Measurements from ENCODE around the gene ITPR1. TPM values are rescaled to one million over a fixed set of nuclear protein-coding genes. Genes with fewer than 3 reads are reported as not detected.

Gene ITPR1
- total RNA-seq, 1 donor from 2014 or later, result 91.7 TPM

DNA sequence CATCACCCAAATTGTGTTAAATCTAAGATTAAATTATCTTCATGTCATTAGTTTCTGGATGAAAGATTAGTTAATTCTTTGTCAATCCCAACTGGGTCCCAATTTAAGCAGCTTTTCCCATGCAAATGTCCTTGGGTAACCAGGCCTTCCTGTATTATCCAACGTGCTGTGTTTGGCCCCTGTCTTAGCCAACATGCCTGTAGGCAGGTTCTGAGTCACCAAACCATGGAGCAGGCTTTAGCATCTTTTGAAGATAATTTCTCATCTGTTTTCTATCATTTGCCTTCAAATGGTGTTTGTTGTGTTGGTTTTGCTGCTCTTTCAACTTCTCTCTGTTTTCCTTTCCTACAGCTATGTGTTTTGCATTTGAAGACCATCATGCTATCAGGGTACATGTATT is 216.2 kb downstream of the ITPR1 start:
- ATAC-seq (no peak), DNase-seq (no peak)
- peaks cover 60% of the 10 kb centered on the region for H3K36me3 ChIP-seq
- intact Hi-C loops (cut with DNase I), result no loop called here
- H3K27me3 ChIP-seq, result no peaks in the 10 kb centered on the region
- TF ChIP-seq CTCF (IDR thresholded peaks at IDR 0.05), result no peak
- H3K4me3 ChIP-seq, result no peak overlapping the region
- no peaks in the 10 kb centered on the region for H3K9me3 ChIP-seq
- H3K4me1 ChIP-seq, result peaks cover 15% of the 10 kb centered on the region
- H3K27ac ChIP-seq, result no peak overlapping the region

DNA sequence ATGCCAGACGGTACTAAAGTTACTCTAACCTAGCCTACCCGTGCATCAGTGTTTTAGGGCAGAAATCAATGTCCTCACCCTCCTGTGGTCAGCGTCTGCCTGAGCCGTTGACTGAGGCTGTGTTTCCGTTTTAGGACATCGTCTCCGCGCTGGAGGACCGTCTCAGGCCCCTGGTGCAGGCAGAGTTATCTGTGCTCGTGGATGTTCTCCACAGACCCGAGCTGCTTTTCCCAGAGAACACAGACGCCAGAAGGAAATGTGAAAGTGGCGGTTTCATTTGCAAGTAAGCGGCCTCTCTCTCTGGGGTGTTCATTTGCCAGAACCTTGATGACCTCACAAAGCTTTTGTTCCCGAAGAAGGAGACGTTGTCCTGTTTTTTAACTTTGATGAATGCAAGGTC is 217.0 kb downstream of the ITPR1 start:
- Histone ChIP-seq H3K4me3 (no peak overlapping the region), H3K9me3 (no peaks in the 10 kb centered on the region), H3K27ac (no peak overlapping the region), H3K4me1 (peaks cover 15% of the 10 kb centered on the region), H3K27me3 (no peaks in the 10 kb centered on the region), H3K36me3 (peaks cover 64% of the 10 kb centered on the region)
- ATAC-seq (no peak), DNase-seq (no peak)
- no peak for TF ChIP-seq CTCF (IDR thresholded peaks at IDR 0.05)
- intact Hi-C loops (cut with DNase I), result loop anchor here (10.0 kb wide), 2 partner anchors 275 to 315 kb away; no protein-coding TSS in a partner anchor

DNA sequence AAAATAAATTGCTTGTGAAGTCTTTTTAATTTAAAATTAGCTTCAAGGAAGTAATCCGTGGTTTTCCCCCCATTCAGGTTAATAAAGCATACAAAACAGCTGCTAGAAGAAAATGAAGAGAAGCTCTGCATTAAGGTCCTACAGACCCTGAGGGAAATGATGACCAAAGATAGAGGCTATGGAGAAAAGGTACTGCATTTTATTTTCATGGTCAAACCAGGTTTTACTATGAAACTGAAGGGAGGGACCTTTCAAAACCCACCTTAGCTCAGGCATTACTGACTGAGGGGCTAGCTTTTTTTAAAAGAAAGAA is 218.5 kb downstream of the ITPR1 start:
- Histone ChIP-seq H3K27me3 (no peaks in the 10 kb centered on the region), H3K4me1 (peaks cover 15% of the 10 kb centered on the region), H3K27ac (peak overlapping the region; percentile 77), H3K9me3 (no peaks in the 10 kb centered on the region), H3K4me3 (peak overlapping the region; percentile 12), H3K36me3 (peaks cover 53% of the 10 kb centered on the region)
- intact Hi-C loops (cut with DNase I), result loop anchor here (10.0 kb wide), 2 partner anchors 273 to 313 kb away; no protein-coding TSS in a partner anchor
- ATAC-seq, result no peak
- no peak for TF ChIP-seq CTCF (IDR thresholded peaks at IDR 0.05)
- DNase-seq, result no peak

- peaks cover 48% of the 10 kb centered on the region for H3K36me3 ChIP-seq
- peak overlapping the region; percentile 77 for H3K27ac ChIP-seq
- no peak for DNase-seq
- no peaks in the 10 kb centered on the region for H3K27me3 ChIP-seq
- peak overlapping the region; percentile 12 for H3K4me3 ChIP-seq
- no peak for TF ChIP-seq CTCF (IDR thresholded peaks at IDR 0.05)
- H3K9me3 ChIP-seq, result no peaks in the 10 kb centered on the region
- intact Hi-C loops (cut with DNase I), result loop anchor here (10.0 kb wide), 2 partner anchors 273 to 313 kb away; no protein-coding TSS in a partner anchor
- H3K4me1 ChIP-seq, result peaks cover 15% of the 10 kb centered on the region
- peak; percentile 83 for ATAC-seq
These were observed 219.0 kb downstream of the ITPR1 start for GRCh38 chr3:4712109-4712508.

GRCh38 chr3:4714045-4714444 is 220.9 kb downstream of the ITPR1 start:
- DNase-seq (no peak), ATAC-seq (no peak)
- Histone ChIP-seq H3K27ac (no peak overlapping the region), H3K9me3 (no peaks in the 10 kb centered on the region), H3K4me3 (no peak overlapping the region), H3K27me3 (no peaks in the 10 kb centered on the region), H3K36me3 (peaks cover 43% of the 10 kb centered on the region), H3K4me1 (peaks cover 24% of the 10 kb centered on the region)
- TF ChIP-seq CTCF (IDR thresholded peaks at IDR 0.05), result no peak
- intact Hi-C loops (cut with DNase I), result loop anchor here (10.0 kb wide), 2 partner anchors 271 to 311 kb away; no protein-coding TSS in a partner anchor

GRCh38 chr3:4716266-4716665 is 223.1 kb downstream of the ITPR1 start:
- TF ChIP-seq CTCF (IDR thresholded peaks at IDR 0.05), result no peak
- intact Hi-C loops (cut with DNase I), result loop anchor here (10.0 kb wide), 2 partner anchors 269 to 309 kb away; no protein-coding TSS in a partner anchor
- DNase-seq (no peak), ATAC-seq (no peak)
- H3K4me3 ChIP-seq, result no peak overlapping the region
- H3K36me3 ChIP-seq, result peaks cover 38% of the 10 kb centered on the region
- H3K4me1 ChIP-seq, result peaks cover 44% of the 10 kb centered on the region
- H3K27me3 ChIP-seq, result no peaks in the 10 kb centered on the region
- H3K27ac ChIP-seq, result no peak overlapping the region
- H3K9me3 ChIP-seq, result no peaks in the 10 kb centered on the region
